GM23338 (cell line): Measurements from ENCODE around the gene KIAA1328.

Source experiments
- CTCF ChIP-seq, 2 experiments: fragments of 200-600 bp in 1 of 2; sonication (generic) in 1 of 2; conservative IDR thresholded peaks; 2 replicates each; pipeline versions ENCODE4 v1.5.1 to v1.6.1; 2016 to 2017; ENCODE audit warnings: antibody characterized with exemption in 2 of 2, low read depth in 2 of 2, mild to moderate bottlenecking in 2 of 2, moderate library complexity in 1 of 2
- EZH2 ChIP-seq: fragments of 200-600 bp; sonication (generic); IDR thresholded peaks from one replicate; pipeline ENCODE4 v1.8.0; 2017; ENCODE audit warnings: antibody characterized with exemption, mild to moderate bottlenecking, low read depth; ENCODE audit not compliant: unreplicated experiment
- POLR2AphosphoS5 ChIP-seq: IDR thresholded peaks from 2 replicates; pipeline ENCODE4 v1.6.1; 2016; ENCODE audit warnings: antibody characterized with exemption, low read depth
- ZNF114 ChIP-seq: fragments of 250-450 bp; sonication (Bioruptor Pico); IDR thresholded peaks from 2 replicates; pipeline ENCODE4 v1.5.0; 2020; ENCODE audit warnings: mild to moderate bottlenecking, moderate library complexity
- TF ChIP-seq, protein P1 (sequence below): IDR thresholded peaks from one replicate; pipeline ENCODE4 v1.6.1; 2018; ENCODE audit warnings: antibody characterized with exemption; ENCODE audit not compliant: unreplicated experiment

DNA sequence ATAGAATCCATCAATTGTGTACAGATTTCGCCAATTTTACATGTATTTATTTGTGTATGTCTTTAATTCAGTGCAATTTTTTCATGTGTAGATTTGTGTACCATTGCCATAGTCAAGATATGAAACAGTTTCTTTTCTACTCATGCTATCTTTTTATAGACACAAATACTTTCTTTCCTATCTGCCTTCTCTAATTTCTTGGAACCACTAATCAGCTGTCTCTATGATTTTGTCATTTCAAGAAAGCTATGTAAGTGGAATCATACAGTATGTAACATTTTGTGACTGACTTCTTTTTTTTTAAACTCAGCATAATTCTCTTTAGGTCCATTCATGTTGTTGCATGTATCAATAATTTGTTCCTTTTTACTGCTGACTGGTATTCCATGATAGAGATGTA lies 33.3 kb downstream of the KIAA1328 start:
- TF ChIP-seq CTCF (conservative IDR thresholded peaks at IDR 0.05; ENCODE audit: low read depth in 2 of 2) = no peak
- TF ChIP-seq EZH2 = no peak
- TF ChIP-seq, protein P1, sequence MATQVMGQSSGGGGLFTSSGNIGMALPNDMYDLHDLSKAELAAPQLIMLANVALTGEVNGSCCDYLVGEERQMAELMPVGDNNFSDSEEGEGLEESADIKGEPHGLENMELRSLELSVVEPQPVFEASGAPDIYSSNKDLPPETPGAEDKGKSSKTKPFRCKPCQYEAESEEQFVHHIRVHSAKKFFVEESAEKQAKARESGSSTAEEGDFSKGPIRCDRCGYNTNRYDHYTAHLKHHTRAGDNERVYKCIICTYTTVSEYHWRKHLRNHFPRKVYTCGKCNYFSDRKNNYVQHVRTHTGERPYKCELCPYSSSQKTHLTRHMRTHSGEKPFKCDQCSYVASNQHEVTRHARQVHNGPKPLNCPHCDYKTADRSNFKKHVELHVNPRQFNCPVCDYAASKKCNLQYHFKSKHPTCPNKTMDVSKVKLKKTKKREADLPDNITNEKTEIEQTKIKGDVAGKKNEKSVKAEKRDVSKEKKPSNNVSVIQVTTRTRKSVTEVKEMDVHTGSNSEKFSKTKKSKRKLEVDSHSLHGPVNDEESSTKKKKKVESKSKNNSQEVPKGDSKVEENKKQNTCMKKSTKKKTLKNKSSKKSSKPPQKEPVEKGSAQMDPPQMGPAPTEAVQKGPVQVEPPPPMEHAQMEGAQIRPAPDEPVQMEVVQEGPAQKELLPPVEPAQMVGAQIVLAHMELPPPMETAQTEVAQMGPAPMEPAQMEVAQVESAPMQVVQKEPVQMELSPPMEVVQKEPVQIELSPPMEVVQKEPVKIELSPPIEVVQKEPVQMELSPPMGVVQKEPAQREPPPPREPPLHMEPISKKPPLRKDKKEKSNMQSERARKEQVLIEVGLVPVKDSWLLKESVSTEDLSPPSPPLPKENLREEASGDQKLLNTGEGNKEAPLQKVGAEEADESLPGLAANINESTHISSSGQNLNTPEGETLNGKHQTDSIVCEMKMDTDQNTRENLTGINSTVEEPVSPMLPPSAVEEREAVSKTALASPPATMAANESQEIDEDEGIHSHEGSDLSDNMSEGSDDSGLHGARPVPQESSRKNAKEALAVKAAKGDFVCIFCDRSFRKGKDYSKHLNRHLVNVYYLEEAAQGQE = no peak
- no peak for TF ChIP-seq POLR2AphosphoS5
- no peak for TF ChIP-seq ZNF114
